ENCODE results near the gene MLLT3.

MLLT3 gene

DNA sequence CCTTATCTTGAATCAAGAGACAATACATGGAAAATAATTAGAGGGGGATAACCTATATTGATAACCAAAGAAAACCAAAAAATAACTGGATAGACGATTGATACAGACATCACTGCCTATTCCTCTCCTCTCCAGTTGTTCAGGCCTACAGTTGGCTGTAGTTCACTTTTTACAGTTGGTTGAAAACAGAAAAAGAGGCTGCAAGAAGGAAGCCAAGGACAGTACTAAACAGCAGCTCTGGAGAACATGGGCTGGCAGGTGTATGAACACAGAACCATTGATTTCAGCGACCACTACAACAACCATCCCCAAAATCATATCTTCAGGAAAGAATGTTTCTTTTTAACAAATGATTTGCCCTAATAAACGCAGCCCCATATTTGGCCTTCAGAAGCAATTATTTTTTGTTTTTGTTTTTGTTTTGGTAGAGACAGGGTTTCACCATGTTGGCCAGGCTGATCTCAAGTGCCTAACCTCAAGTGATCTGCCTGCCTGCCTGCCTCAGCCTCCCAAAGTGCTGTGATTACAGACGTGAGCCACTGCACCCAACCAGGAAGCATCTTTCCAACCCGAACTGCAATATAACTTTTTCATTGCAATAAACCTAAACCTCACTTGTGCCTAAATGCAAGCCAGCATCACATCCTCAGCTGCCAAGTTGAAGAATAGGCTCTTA is 64.3 kb downstream of the MLLT3 start:
- no peak for DNase-seq (ENCODE audit: low spot score)

DNA sequence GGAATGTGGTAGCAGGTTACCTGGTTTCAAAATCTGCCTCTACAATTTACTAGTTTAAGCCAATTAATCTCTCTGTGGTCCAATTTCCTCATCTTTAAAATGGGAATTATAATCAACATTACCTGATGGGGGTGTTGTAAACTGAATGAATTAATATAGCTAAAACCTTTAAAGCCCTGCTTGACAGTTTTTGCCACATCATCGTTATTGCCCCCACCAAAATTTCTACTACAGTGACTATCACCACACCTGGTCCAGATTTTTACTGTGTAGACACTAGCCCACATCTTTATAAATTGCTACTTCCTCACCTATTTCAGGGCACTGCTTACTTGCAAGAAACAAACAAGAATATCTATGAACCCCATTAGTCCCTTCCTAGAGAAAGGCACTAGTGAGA is 65.0 kb downstream of the MLLT3 start:
- no peak for DNase-seq (ENCODE audit: low spot score)

DNA sequence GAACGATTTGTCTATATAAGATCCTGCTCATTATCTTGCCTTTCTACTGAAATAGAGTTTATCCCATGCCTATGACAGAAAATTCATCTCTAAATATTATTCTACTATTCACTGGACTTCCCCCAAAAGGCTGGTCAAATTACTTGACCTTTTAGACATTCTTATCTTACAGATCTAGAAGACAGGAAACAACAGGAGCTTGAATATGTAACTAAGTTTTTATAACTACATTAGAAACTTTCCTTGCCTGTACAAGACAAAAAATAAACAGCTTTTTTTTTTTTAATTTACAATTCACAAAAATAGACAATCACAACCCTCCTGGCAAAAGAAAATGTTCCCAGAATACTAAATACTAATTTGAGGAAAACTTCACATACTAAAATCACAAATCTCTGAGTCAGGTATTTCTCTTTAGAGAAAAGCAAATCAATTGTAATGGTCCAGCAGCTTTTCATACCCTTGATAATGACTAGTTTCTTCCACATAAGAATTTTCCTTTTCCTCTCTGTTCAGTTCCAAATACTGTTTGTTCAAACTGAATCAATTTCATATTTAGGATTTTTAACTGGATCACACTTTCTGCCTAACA is 68.6 kb downstream of the MLLT3 start:
- DNase-seq (ENCODE audit: low spot score), result no peak

DNA sequence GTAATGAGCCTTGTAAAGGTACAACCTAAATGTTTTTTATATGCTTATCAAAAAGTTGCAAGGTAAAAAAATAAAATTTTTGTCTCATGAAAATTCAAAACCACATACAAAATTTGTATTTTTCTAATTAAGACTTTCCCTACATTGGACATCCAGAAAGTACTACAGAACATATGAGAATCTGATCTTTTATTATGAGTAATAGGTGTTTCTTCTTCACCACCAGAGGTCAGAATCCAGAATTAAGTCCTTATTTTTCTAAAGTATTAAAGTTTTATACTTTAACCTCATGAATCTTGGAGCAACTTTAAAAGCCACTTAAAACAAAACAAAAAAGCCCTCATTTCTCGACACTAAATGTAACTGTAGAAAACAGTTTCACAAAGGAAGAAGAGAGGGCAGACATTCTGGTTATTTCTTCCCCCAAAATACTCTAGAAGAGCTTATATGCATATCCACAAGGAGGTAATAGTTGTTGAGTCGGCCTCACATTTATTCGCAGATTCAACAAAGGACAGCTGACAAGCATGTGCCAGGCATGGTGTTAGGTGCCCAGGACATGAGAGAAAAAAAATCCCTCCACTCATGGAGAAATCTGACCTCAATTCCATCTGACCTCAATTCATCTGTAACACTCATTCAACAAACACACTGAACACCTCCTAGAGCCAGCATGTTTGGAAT is 69.3 kb downstream of the MLLT3 start:
- no peak for DNase-seq (ENCODE audit: low spot score)

DNA sequence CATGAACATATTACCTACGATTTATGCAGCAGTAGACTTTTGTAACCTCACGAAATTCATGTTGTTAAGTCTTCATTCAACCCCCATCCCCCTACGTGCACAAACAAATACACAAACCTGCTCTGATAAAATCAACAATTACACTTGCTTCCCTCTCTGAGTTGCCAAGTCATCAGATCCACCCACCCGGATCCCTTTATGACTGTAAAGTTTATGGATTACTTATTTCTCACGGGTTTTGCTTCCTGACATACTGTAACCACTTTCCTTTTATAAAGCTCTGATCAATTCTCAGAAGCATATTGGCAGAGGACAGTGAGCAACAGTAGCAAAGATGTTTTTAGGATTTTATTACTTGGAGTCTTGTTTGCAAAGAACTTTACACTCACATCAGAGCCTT is 70.5 kb downstream of the MLLT3 start:
- DNase-seq (ENCODE audit: low spot score), result no peak

DNA sequence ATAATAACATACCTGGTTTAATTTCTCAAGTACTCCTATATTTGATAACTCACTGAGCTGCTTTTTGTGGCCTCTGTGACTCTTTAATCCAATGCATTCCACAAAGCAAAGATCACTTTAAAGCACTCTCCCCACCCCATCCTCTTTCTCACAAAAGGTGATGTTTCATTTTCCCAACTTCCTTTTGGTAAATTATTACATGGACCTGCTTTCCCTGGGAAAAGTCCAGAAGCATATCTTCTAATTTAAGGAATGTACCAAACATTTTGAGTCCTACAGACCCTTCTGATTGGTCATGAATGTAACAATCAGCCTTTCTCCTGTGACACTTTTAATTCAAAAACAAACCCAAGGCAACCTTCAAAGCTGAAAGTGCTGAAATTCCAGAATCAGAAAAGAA is 71.1 kb downstream of the MLLT3 start:
- no peak for DNase-seq (ENCODE audit: low spot score)

DNA sequence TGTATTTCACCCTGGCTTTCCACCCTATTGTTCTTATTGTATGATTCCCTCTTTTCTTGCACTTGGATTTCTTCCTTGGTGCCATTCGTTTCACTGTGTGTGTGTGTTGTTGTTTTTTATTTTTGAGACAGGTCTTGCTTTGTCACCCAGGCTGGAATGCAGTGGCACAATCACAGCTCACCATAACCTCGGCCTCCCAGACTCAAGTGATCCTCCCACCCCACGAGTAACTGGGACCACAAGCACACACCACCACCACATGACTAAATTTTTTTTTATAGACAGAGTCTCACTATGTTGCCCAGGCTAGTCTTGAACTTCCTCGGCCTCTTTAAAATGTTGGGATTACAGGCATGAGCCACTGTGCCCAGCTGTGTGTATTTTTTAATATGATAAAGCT is 72.0 kb downstream of the MLLT3 start:
- DNase-seq (ENCODE audit: low spot score), result no peak

DNA sequence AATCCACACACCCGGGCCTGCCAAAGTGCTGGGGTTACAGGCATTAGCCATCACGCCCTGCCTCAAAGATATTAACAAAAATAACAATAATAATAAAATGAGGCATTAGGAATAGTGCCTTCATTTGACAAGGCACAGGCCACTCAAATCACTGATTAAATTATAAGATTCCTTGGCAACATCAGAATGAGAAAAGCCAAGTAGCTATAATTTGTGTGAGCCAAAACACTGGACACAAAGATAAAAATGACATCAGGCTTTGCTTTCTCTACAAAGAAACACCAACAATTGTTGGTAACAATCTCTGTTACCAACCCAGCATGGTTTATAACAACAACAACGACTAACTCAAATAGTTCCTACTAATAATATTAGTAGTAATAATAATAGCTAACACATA is 73.2 kb downstream of the MLLT3 start:
- DNase-seq (ENCODE audit: low spot score), result no peak

DNA sequence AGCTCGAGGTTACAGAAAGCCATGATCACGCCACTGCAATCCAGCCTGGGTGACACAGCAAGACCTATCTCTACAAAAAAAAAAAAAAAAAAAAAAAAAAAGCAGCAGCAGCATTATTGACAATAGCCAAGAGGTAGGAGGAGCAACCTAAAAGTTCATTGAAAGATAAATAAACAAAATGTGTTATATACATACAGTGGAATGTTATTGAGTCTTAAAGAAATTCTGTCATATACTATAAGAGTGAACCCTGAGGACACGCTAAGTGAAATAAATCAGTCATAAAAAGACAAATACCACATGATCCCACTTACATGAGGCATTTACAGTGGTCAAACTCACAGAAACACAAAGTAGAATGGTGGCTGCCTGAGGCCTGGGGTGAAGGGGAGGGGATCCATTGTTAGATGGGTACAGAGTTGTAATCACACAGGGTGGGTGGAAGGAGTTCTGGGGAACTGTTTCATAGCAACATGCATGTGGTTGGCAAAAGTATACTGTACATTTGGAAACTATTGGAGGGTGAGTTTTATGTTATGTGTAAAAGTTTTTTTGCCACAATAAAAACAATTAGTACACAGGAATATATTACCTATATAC is 77.2 kb downstream of the MLLT3 start:
- DNase-seq (ENCODE audit: low spot score), result no peak

DNA sequence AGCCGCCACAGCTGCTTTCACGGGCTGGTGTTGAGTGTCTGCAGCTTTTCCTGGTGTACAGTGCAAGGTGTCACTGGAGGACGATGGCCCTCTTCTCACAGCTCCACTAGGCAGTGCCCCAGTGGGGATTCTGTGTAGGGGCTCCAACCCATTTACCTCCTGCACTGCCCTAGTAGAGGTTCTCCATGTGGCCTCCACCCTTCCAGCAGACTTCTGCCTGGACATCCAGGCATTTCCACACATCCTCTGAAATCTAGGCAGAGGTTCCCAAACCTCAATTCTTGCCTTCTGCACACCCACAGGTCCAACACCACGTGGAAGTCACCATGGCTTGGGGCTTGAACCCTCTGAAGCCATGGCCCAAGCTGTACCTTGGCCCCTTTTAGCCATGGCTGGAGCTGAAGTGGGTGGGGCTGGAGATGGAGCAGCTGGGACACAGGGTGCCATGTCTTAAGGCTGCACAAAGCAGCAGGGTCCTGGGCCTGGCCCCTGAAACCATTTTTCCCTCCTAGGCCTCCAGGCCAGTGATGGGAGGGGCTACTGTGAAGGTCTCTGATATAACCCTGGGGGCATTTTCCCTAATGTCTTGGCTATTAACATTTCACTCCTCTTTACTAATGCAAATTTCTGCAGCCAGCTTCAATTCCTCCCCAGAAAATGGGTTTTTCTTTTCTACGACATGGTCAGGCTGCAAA is 82.0 kb downstream of the MLLT3 start:
- DNase-seq (ENCODE audit: low spot score), result no peak

DNA sequence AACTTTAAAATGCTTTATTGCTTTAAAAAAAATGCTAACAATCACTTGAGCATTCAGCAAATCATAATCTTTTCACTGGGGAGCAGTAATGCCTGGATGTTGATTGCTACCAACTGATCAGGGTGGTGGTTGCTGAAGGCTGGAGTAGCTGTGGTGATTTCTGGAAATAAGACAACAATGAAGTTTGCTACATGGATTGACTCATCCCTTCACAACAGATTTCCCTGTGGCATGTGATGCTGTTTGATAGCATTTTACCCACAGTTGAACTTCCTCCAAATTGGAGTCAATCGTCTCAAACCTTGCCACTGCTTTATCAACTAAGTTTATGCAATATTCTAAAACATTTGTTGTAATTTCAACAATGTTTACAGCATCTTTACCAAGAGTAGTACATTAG is 83.3 kb downstream of the MLLT3 start:
- no peak for DNase-seq (ENCODE audit: low spot score)

DNA sequence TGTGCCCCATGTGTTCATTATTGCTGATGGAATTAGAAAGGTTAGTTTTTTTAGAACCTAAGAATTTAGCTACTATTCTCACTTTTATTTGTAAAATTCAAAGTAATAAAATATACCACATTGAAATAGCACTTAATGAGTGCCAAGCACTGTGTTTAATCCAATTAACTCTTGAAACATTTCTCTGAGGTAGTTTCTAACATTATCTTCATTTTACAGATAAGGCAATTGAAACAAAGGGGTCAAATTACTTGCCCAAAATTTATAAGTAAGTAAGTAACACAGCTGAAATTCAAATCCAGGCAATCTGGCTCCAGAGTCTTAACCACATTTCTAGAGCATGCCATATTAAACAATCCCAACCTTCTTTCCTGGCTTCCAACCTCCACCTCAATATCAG is 84.2 kb downstream of the MLLT3 start:
- no peak for DNase-seq (ENCODE audit: low spot score)

DNA sequence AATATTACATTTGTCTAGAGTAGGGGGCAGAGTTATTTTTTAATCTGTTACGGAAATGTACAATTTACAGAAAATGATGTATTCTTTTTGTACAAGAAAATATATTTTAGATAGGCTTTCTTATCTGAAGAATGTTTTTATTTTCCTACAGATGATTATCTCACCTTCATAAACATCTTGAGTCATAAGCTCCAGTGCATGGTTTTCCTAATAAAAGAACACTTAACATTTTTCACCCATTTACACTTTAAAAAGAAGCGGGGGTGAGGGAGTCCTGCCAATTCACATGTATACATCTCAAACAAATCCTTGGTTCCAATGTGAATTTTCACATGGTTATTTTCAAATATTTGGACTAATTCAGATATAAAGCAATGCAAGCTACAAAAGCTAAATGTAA is 85.0 kb downstream of the MLLT3 start:
- DNase-seq (ENCODE audit: low spot score), result no peak

DNA sequence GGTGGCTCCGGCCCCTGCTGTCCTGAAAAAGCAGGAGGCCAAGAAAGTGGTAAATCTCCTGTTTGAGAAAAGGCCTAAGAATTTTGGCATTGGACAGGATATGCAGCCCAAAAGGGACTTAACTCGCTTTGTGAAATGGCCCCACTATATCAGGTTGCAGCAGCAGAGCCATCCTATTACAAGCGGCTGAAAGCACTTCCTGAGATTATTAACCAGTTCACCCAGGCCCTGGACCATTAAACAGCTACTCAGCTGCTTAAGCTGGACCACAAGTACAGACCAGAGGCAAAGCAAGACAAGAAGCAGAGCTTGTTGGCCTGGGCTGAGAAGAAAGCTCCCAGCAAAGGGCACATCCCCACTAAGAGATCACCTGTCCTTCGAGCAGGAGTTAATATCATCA is 89.7 kb downstream of the MLLT3 start:
- no peak for DNase-seq (ENCODE audit: low spot score)

DNA sequence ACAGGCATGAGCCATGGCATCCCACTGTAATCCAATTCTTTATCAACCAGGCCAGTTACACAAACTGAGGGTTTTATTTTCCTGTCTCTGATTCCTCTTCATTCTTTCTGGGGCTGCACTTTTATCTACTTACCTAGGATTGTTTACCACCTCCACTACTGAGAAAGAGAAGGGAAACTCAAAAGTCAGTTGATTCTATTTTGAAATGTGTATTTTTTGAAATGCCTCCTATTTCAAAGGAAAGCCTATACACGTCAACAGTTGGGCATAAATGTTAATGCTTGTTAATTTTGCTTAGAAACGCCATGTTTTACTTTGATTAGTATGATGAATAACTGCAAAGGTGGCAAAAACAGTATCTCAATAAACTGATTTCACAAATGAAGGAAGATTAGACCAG is 92.5 kb downstream of the MLLT3 start:
- DNase-seq (ENCODE audit: low spot score), result no peak

DNA sequence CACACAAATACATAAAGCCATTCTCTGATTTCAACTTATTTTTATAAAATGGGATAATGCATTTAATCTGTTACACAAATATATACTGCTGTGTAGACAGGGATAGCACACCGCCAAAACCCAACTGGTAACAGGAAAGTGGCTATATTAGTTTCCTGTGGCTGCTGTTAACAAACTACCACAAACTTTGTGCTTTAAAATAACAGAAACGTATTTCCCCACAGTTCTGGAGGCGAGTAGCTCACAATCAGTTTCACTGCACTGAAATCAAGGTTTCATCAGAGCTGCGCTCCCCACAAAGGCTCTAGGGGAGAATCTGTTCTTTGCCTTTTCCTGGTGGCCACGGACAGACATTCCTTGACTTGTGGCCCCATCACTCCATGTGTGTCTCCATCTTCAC is 94.0 kb downstream of the MLLT3 start:
- DNase-seq (ENCODE audit: low spot score), result no peak

DNA sequence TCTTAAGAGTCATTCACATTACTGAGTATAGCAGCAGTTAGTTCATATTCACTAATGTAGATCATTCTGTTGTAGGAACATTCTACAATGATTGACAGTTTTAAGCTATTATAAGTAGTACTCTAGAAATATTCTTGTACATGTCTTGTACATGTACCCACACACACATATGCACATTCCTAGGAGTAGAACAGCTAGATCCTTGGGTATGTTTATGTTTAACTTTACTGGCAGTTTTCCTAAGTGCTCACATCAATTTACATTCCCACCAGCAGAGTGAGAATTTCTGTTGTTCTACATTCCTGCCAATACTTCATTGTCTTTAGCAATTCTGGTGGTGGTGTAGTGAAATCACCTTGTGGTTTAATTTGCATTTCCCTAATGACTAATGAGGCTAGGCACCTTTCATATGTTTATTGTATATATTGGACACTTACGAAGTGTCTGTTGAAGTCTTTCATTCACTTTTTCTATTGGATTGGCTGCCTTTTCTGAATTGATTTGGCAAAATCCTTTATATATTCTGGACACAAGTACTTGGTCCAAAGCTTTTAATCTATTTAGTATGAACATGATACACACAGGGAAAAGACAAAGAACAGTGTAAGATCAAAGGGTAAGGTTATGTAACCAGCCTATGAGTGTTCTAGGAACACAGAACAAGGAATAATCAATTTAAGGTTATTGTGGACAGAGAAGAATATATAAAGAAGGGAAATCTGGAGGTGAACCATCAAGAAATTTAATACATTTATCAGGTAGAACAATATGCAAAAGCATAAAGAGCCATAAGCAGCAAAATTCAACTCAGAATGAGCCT is 95.6 kb downstream of the MLLT3 start:
- no peak for DNase-seq (ENCODE audit: low spot score)

DNA sequence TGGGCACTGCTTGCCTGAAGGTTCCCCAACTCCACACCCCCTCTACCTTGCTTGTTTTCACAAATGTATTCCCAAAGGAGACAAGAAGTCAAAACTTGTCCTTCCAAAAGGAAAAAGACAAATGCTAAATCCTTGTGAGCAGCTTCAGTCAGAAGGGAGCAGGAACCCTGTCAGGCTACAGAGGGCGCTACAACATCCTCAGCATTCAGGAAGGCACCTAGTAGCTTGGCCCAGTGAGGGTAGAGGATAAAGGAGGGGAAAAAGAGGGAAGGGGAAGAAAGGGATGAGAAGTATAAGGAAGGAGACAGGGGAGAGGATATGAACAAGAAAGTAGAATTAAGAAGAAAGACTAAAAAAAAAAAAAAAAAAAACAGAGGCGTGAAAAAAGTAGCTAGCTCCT is 97.5 kb downstream of the MLLT3 start:
- DNase-seq (ENCODE audit: low spot score), result no peak

DNA sequence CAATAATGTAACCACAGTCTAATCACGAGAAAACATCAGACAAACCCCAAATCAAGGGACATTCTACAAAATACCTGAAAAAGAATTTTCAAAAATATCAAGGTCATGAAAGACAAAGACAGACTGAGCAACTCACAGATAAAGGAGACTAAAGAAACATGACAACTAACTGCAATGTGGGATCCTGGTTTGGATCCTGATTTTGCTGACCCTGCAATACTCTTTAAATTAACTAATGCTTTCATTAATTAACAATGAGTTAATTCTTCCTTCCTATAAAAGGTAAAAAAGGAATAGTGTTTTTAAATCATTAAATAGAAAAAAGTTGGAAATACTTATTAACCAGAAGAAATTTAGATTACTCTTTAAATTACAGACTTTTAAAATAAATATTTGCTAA is 103.6 kb downstream of the MLLT3 start:
- no peak for DNase-seq (ENCODE audit: low spot score)

DNA sequence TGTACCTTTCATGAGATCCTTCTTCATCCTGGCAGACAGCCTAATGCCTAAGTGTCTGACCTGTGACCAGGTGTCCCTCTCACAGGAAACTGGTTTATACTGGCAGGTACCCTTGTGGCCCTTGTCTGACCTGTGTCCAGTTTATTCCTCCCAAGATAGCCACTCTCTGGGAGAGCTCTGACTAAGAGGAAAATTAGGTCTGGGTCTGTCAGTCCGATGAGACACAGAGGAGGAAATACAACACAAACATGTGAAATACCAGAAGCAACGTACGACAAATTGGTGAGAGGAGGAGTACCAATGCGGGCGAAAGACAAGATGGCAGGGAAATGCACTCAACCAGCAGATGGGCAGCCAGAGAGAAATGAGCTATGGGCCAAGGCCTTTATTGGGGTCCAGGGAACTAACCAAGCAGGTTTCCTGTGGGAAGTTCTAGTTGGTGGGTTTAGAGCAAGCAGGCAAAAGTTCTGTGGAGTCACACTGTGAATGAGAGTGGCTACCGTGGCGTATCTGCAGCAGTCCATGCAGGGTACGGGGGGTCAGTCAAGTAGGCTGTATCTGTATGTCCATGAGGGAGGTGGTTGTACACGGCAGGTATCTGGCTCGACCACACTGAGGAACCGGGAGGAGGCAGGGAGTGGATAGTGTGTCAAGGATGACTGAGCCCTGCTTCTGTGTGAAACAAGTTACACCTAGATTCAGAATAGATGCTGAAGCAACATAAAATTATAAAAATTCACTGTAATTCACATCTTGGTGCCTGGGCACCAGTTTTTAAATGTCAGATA is 109.0 kb downstream of the MLLT3 start:
- no peak for DNase-seq (ENCODE audit: low spot score)

DNA sequence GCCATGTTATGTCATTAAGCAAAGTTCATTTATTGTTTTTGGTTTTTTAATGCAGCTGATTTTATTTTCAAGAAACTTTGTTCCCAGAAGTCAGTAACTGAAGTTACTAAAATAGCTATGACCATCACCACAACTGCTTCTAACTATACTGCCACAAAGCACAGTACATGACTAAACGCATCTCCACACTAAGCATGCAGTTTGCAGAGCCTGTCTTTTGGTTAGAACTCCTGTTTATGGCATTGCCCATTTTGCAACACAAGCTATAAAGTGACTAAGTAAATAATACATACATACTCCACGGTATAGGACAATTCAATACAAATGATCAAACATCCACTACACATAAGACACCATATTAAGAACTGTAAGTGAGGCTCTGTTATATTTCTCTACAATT is 109.7 kb downstream of the MLLT3 start:
- no peak for DNase-seq (ENCODE audit: low spot score)
